ENCODE results near the gene STPG4.

- TF ChIP-seq, protein P1, sequence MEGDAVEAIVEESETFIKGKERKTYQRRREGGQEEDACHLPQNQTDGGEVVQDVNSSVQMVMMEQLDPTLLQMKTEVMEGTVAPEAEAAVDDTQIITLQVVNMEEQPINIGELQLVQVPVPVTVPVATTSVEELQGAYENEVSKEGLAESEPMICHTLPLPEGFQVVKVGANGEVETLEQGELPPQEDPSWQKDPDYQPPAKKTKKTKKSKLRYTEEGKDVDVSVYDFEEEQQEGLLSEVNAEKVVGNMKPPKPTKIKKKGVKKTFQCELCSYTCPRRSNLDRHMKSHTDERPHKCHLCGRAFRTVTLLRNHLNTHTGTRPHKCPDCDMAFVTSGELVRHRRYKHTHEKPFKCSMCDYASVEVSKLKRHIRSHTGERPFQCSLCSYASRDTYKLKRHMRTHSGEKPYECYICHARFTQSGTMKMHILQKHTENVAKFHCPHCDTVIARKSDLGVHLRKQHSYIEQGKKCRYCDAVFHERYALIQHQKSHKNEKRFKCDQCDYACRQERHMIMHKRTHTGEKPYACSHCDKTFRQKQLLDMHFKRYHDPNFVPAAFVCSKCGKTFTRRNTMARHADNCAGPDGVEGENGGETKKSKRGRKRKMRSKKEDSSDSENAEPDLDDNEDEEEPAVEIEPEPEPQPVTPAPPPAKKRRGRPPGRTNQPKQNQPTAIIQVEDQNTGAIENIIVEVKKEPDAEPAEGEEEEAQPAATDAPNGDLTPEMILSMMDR (IDR thresholded peaks at IDR 0.05), result no peak
- TF ChIP-seq POLR2AphosphoS5 (IDR thresholded peaks at IDR 0.05) (no peak), POLR2A (IDR thresholded peaks at IDR 0.05) (no peak)
Measured at GRCh38 chr2:47039489-47039870, 115.6 kb downstream of the STPG4 start.

All from sigmoid colon (tissue), 4 donors.